Stimulated activated CD4-positive, alpha-beta T cell treated with anti-CD3 and anti-CD28 coated beads, Interleukin-2, amount 100 ng/mL, for 24 hours (primary cell): ENCODE results near the gene CD33.
A peak's percentile ranks its signal among the peaks of the same experiment; 100 is the strongest.
"Not testable (repeated sequence)": the region's sequence is repeated elsewhere in the genome, so short reads cannot be mapped to it uniquely, and the experiment has no call there.

ENCODE experiments used
- DNase-seq, 2 donors: peaks; one replicate each; pipeline ENCODE4 v3.0.0-alpha.2; 2020

The CD33 gene

DNA sequence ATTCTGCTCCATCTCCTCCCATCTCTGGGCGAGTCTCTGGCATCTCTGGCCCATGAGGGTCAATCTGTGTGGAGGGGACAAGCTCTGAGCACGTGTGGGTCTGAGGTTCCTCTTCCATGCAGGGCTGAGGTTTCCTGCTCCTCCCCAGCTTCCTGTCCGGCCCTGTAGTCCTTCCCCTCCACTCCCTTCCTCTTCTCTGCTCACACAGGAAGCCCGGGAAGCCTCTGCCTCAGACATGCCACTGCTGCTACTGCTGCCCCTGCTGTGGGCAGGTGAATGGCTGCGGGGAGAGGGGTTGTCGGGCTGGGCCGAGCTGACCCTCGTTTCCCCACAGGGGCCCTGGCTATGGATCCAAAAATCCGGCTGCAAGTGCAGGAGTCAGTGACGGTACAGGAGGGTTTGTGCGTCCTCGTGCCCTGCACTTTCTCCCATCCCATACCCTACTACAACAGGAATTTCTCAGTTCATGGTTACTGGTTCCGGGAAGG, 14.0 kb upstream of the CD33 start:
- not testable (repeated sequence) for DNase-seq

DNA sequence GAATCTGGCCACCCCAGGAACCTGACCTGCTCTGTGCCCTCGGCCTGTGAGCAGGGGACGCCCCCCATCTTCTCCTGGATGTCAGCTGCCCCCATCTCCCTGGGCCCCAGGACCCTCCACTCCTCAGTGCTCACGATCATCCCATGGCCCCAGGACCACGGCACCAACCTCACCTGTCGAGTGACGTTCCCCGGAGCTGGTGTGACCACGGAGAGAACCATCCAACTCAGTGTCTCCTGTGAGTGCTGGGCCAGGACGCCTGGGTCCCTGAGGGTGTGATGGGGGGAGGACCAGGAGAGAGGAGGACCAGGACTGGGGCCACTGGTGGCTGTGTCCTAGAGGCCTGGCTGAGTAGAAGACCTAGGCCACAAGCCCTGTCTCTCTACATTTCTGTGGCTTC, 13.0 kb upstream of the CD33 start:
- no peak for DNase-seq

DNA sequence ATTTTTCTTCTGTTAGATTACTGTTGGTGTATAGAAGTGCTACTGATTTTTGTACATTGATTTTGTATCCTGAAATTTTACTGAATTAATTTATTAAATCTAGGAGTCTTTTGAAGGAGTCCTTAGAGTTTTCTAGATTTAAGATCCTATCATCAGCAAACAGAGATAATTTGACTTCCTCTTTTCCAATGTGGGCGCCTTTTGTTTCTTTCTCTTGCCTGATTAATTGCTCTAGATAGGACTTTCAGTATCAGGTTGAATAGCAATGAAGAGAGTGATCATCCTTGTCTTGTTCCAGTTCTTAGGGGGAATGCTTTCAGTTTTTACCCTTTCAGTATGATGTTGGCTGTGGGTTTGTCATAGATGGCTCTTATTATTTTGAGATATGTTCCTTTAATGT, 5.6 kb upstream of the CD33 start:
- no peak for DNase-seq

DNA sequence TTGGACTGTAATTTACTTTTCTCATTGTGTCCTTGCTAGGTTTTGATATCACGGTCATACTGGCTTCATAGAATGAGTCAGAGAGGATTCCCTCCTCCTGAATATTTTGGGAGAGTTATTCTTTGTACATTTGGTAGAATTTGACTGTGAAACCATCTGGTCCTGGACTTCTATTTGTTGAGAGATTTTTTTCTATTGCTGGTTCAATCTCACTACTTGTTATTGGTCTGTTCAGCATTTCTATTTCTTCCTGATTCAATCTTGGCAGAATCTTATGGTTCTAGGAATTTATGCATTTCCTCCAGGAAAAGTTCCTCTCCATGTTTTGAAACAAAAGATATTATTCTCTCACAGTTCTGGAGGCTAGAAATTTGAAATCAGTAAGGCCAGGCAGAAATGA, 4.9 kb upstream of the CD33 start:
- DNase-seq, result no peak

DNA sequence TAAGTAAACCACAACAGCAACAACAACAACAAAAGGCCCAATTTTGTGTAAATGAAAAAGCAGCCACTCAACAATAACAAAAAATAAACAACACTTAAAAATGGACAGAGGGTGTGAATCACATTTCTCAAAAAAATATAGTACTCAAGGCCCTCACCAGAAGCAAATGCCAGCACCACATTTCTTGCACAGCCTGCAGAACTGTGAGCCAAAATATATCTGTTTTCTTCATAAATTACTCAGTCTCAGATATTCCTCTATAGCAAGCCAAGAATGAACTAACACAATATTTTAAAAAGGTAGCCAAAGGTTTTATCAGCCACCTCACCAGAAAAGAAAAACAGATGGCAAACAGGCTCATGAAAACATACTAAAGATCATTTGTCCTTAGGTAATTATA, 3.9 kb upstream of the CD33 start:
- no peak for DNase-seq

DNA sequence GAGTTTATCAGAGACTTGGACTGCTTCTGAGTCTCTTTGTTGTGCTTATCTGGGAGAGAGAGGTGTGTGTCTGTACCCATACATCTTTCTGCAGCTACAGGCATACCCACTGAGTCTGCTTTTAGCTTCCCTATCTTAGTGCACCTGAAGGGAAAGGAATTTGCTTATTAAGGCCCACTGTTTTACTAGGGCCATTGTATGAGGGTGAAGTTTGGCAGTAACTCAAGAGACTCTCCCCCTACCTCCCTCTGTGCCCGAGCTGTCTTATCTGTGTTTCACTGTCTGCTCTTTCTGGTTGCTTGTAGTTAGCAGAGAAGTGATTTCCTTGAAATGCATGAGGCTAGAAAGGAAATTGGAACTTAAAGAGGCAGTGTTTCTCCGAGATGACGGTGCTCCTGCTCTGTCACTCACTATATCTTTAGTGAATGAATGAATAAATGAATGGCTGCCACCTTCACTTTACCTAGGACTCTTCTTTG, 678 bp upstream of the CD33 start:
- DNase-seq, result no peak

DNA sequence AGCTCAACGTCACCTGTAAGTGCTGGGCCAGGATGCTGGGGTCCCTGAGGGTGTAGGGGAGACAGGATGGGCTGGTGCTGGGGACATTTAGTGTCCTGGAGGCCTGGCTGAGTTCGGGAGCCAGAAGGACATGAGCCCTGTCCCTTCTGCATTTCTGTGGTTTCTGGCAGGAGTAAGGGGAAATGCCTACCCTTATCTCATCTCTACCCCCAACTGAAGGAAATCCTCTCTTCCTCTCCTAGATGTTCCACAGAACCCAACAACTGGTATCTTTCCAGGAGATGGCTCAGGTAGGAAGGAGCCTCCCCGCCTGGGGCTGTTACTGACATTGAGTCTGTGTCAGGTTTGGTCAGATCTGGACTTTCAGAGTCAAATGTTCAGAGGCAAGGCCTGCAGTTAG, 1.2 kb downstream of the CD33 start:
- no peak for DNase-seq

DNA sequence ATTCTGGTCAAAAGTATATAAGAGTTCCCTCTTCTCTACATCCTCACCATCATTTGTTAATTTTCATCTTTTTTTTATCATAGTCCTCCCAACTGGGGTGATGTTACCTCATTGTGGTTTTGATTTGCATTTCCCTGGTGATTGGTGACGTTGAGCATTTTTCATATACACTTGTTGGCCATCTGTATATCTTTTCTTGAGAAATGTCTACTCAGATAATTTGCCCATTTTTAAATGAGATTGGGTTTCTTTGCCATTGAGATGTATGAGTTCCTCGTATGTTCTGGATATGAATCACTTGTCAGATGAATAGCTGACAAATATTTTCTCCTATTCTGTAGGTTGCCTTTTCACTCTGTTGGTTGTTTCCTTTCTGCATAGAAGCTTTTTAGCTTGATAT, 2.4 kb downstream of the CD33 start:
- DNase-seq, result no peak

DNA sequence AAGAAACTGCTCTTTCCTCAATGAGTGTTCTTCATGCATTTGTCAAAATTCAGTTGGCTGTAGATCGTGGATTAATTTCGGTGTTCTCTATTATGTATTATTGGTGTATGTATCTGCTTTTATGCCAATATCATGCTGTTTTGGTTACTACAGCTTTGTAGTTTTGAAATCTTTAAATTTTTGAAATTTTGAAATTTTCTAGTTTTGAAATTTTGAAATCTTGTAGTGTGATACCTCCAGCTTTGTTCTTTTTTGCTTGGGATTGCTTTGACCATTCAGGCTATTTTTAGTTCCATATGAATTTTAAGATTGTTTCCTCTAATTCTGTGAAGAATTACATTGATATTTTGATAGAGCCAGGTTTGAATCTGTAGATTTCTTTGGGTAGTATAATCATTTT, 3.1 kb downstream of the CD33 start:
- DNase-seq, result no peak

DNA sequence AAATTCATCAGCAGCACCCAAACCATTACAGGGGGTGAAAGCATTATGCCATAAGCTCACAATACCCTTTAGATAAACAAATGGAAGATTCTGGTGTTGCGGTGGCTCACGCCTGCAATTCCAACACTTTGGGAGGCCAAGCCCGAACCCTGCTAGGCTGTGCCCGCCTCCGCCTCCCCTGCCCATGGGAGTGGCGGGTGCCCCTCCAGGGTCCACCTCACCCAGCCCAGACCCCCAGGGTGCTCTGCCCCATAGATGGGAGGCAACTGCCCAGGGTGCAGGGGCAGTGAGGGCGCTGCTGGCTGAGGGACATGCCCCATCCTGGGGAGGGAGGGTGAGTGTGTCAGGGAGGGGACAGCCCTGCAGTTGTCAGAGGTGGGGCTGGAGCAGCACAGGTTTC, 16.0 kb downstream of the CD33 start:
- DNase-seq, result no peak

DNA sequence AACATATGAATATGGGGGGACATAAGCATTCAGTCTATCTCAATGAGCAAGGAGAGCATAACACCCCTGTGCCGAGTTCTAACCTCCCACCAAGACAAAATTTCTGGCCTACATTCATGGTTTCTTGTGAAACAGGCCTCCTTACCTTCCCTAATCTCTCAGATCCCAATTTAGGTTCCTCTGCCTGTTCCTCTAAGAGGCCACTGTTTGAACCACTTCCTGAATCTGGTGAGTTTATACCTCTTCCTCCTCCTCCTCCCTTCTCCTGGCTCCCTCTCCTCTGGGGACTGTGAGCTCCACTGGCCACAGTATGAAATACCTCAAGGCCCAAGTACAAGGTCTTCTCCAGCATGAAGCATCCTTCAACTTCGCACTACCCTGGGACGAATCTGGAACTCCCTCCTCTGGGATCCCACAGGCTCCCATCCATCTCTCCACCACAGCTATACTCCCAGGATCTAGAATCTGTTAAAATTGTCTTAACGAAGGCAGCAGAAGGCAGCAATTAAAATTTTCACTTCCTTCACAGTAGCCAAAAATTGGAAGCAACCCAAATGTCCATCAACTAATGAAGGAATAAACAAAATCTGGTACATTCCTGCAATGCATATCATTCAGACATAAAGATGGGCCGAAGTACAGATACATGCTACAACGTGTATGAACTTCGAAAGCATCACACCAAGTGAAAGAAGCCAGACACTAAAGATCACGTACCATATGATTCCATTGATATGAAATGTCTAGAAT, 18.2 kb downstream of the CD33 start:
- no peak for DNase-seq

DNA sequence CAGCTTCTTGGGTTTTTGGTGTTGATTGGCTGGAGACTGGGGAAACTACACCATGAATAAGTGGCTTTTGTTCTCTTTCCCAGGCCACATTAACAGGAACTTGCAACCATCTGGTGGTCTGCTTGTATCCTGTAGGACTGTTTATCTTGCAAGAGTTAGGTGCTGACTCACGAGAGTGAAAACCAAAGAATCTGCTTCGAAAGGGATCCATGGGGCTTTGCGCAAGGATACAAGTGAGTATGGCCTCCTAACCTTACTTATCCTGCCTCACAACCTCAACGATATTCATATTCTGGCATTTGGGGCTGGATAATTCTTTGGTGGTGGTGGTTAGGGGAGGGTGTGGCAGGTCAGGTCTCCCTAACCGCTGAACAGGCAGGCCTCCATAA, 21.3 kb downstream of the CD33 start:
- no peak for DNase-seq

DNA sequence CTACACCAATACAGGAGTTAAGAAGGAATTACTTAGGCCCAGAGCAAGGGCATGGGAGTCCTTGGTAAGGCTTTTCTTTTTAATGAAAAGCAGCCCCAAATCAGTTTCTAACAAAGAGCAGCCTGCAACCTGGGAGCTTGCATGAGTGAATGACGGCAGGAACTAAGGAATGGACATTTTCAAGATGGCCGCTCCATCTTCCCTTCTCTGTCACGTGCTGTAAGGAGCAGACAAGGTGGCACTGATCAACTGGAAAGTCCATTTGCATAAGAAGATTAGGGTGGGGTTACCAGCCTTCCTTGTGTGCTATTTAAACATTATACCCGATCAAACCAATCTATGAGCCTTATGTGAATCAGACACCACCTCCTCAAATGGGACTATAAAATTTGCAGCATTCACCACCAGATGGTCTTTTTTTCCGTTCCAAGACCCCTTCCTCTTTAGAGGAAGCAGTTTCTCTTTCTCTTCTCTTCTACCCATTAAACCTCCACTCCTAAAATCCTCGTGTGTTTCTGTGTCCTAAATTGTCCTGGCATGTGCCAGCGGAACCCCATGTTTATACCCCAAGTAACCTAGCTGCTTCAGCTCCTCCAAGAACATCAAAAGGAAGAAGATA, 23.2 kb downstream of the CD33 start:
- DNase-seq, result no peak

DNA sequence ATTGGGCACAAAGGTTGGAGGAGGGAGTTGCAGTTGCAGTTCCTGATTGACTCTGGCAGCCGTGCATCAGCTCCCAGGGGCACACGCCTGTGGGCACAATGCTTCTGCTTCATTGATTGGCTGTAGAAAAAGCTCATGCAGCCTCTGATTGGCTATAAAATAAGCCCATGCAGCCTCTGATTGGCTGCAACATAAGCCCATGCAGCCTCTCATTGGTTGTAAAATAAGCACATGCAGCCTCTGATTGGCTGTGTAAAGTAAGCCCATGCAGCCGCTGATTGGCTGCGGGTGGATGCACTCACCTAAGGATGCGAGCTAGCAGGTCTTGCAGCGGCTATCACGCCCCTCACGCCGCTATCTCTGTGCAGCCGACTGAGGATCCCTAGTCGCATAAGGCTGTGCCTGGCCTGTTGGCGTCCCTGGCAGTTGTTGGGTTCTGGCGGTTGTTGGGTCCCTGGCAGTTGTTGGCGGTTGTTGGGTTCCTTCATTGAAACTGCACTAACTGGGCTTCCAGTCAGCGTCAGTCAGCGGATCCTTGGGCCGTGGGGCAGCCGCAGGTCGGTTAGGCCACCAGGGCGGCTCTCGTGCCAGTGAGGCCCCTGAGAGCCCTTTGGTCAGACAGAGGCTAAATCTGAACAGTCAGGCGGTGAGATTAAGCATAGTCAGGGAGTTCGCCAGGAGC, 26.0 kb downstream of the CD33 start, which contains the start of gene SIGLECL1:
Gene SIGLECL1, plus strand, starts transcription at position 295 of the 682 bp plus-strand sequence. CDS start 12,993 bp downstream, outside the sequence.
- no peak for DNase-seq

DNA sequence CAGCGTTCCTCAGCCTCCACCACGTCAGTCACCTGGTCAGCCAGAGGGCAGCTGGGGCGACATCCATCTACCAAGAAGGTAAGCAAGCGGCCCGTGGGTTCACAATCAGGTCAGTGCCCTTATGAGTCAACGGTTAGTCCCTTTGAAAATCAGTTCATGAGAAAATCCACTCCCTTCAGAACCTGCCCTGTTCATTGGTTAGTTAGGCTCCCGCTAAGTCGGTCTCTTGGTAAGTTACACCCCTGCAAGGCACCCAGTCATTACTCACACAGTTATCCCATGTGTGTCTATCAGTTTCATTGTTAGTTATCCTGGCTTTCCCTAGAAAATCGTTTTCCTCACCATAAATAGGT, 26.6 kb downstream of the CD33 start:
- DNase-seq, result no peak

DNA sequence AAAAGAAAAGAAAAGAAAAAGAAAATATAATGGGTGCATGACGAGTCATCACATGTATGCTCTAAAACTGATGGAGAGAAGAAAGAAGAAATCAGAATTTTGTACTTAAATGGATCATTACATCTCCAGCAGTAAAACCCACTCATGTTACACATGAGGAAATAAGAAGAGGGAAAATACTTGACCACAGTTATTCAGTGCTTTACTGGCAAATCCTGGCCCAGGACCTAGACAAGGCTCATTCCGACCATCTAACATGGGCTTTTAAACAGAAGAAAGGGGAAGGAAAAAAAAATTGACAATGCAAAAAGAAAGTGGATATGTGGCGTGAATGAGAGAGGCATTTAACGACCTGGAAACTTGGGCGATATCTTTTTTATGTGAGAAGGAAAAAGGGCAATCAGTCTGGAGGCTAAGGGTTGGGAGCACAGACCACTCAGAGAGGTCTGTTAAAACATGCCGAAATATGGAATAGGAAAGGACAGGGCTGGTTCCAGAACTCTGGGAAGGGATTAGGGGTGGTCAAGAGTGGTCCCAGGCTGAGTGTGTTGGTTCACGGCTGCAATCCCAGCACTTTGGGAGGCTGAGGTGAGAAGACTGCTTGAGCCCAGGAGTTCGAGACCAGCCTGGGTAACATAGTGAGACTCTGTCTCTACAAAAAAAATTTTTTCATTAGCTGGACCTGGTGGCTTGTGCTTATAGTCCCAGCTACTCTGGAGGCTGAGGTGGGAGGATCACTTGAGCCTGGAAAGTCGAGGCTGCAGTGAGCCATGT, 27.6 kb downstream of the CD33 start:
- peak in 1 of 2 donors; percentile 1 for DNase-seq

DNA sequence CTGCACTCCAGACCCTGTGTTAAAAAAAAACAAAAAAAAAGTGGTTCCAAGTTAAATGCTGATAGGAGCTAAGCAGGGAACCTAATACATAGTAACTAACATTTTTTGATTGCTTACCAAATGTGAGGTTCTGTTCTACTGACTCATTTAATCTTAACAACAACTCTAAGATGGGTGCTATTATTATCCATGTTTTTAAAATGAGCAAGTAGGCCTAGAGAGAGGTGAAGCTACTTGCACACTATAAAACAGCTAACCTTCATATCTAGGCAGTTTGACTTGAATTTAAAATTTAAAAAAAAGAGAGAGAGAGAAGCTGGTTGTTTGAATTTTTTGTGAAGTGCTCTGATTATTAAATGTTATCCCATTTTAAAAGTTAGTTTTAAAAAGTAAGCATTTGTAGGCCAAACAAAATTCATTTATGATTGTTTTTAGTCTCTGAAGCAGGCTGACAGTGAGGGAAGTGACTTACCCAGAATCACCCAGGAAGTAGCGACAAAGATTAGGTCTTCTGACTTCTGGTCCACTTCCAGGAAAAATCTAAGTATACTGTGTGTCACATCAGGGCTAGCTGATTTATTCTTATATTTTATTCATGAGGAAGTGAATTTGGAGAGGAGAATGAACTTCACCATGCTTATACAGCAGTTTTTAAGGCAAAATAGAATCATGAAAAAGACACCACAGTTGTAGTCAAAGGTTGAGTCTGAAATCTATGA, 28.4 kb downstream of the CD33 start:
- no peak for DNase-seq

DNA sequence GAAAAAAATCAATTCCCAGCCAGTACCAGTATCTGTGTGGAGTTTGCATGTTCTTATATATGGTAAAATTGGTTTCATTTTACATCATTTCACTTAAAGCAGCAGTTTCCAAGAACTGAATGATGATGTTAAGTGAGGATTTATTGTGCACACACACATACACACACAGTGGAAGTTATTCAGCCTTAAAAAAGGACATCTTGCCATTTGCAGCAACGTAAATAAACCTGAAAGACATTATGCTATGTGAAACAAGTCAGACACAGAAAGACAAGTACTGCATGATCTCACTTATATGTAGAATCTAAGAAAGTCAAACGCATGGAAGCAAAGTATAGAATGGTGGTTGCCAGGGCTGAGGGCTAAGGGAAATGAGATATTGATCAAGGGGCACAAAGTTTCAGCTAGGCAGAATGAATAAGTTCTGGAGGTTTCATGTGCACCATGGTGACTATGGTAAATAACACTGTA, 31.3 kb downstream of the CD33 start:
- no peak for DNase-seq

DNA sequence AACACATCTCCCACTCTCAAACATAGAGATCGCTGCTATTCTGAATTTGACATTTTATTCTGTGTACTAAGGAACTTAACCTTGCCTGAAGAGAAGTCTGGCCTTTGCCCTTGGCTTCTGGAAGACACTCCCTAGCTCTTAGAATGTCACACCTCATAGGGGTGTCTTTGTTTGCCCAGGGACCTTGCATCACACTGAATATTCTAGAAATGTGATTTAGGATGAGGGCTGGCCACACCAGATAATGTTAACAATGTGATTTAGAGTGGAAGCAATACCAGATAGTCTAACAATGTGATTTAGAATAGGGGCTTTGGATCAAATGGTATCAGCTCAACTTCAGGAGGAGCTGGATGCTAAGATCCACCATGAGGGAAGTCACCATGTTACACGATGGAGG, 32.6 kb downstream of the CD33 start:
- DNase-seq, result no peak

DNA sequence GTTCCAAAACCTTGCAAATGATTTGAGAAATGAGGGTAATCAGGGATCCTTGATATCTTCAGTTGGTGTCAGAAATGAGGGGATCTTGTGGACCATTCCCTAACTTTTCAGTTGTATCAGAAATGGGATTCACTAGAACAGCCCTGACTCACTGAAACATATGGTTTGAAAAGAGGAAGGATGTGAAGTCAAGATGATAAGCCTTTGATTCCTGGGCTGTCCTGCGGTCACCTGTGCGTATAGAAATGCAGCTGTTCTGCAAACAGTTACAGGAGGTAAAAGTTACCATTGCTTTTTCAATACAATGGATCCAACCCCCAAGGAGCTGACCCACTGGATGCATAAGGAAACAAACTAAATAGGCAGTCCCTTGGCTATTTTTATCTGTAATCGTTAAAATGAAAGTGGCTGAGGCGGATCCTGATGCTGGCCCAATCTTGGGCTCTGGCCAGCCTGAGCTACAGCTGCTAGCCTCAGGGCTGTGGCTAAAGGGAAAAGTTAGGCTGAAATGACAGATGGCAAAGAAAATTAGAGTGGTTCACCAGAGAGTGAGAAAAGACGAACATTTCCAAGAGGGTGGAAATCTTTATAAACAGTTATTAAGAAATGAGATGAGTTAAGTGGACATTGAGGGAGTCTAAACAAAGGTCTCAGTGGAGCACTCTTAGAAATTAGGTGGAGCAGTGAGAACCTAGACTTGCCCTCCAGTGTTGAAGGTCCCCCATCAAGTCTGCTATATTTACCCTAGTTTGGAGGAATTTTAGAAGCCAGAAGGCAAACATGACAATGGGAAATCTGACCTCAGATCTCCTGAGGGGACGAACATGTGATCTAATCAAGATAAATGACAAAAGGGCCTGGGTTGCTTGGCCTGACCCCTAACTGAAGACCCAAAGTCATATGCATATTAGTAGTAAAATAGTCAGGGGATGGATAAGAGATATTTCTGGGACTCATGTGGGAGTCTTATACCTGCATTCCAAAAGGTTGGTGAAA, 33.6 kb downstream of the CD33 start:
- DNase-seq, result no peak
